KBM-7 (cell line): ENCODE measurements around the gene RWDD4.
"Not testable (repeated sequence)": the region's sequence is repeated elsewhere in the genome, so short reads cannot be mapped to it uniquely, and the experiment has no call there.

ENCODE experiments used
- DNase-seq: peaks from one replicate; pipeline ENCODE4 v3.0.0-alpha.2; 2015
- in situ Hi-C: fragments of 300-500 bp; cut with MboI; formaldehyde crosslinking; loops from 2 replicates; pipeline ENCODE4 v1.14.3; 2020; ENCODE audit warnings: low sequenced_read_pairs, low pct_unique_long_range_greater_than_20kb, mixed read lengths

RWDD4 gene

DNA sequence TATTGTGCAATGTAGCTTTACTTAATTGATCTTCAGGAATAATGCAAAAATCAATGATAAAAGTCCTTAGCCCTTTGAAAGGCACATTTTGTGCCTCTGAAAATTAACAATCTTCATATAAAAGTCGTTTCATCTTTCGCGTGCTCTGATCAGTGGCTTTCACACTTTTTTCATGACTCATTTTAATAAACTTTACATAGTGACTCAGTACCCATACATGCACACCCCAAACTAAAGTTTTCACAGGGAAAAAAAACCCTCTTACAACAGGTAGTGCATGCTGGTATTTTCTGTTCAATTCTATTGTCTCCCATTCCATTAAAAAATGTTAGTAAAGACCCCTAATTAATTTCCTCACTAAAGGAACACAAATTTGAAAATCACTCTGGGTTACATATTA is 21.5 kb downstream of the RWDD4 start:
- in situ Hi-C loops: no loop called here
- no peak for DNase-seq

DNA sequence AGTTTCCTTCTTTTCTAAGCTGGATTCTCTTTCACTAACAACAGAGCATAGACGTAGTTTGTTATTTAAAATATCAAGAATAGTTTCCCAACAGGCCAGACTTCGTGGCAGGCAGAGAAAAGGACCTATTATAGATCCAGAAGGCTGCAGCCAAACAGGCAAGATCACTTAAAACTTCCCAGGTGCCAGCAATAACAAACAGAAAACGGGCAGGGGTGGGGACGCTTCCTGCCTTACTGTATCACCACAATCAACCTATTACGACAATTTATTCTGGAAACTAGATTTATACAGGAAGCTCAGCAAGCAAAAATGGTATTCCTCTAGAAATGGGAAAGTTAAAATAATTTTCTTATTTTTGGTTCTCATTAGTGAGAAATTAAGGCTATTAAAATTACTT is 22.1 kb downstream of the RWDD4 start:
- in situ Hi-C loops: no loop called here
- no peak for DNase-seq

DNA sequence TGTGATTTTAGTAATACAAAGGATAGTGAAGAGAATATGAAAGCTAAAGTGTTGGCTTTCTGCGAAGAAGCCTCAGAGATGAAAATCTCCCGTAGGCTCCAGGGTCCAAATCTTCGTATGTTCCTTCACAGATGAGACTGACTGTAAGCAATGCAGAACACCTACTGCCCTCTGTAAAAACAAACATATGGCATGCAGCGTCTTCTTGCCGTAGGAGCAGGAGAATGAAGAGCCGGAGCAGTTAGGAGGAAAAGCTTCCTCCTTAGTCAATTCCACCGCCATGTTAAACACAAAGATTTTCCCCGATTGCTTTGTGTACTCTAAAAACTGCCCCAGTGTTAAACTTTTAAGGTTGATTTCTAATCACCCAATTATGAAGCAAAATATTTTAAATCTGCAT is 22.5 kb downstream of the RWDD4 start:
- DNase-seq: no peak
- in situ Hi-C loops: no loop called here

DNA sequence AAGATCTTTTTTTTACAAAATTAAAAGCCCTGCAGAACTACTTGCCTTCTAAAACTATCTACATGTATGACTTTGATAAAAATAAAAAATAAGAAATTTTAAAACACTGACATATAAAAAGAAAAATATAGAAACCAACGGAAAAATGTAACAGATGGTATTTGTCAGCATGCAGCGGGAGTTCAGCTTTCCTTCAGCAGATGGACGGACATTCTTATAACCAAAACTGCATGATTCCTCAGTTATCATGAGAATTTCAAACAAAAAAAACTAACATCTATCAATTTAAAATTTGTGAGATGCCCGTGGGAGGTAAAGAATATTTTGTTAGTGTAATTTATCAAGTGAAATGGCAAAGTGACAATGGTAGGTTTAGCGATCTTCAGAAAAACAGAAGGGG is 23.2 kb downstream of the RWDD4 start:
- DNase-seq: no peak
- in situ Hi-C loops: no loop called here

DNA sequence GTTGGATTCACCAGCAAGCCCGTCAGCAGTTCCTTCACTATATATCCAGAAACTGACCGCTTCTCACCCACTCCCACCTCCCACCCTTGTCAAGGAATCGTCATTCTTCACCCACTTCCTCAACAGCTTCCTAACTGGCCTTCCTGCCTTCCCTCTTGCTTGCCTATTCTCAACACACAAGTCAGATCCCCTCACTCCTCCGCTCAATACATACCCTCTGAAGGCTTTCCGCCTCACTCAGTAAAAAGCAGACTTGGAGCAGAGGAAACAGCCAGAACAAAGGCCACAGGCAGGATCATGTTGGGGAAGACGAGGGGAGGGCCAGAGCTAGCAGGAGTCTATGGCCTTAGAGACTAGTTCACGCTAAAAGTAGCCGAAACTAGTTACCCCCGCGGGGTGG is 23.7 kb downstream of the RWDD4 start:
- no peak for DNase-seq
- in situ Hi-C loops: no loop called here

DNA sequence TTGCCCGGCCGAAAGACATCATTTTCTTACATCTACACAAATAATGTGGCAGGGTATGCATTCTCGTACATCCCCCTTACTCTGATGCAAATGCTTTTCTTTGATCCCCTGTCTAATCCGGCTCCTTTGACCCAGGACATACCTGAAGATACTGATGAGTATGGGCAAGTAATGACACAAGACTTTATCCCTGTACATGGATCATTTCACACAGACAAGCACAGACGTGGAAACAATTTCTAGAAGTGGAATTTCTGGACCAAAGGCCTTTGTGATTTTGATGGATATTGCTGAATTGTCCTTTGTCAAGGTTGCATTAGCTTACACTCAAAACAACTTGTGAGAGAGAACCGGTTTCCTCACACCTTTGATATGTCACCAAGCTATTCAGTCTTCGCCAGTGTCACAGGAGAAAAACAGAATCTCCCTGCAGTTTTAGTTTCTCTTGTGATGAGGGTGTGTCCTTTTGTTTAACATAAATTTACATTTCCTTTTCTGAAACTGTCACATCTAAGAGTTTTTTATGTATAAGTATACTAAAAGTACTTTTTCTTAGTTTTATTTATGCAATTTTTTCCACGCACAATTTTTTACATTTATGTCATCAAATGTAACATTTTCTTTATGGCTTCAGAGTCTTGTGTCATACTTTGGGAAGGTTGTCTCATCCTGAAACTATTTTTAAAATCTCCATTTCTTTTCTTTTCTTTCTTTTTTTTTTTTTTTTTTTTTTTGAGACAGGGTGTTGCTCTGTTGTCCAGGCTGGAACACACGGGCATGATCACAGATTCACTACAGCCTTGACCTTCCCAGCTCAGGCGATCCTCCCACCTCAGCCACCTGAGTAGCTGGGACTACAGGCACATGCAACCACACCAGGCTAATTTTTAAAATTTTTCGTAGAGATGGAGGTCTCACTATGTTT is 25.2 kb downstream of the RWDD4 start:
- in situ Hi-C loops: no loop called here
- DNase-seq: no peak

DNA sequence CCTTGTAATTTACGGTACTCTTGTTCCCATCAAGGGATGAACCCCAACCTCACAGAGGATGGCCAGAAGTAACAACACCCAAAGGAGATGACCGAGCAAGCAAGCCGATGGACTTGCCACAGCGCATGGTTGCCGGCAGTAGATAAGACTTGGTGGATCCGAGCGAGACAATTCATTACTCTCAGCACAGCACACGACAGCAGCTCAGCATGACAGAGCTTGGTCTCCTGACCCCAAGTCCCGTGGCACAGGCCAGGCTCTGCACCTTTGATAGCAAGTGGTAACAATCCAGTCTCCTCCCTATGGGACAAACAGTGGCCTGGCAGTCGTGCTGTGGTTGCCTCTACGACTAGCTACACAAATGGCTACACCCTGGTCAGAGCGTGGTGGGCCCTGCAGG is 26.3 kb downstream of the RWDD4 start:
- no peak for DNase-seq
- in situ Hi-C loops: no loop called here

DNA sequence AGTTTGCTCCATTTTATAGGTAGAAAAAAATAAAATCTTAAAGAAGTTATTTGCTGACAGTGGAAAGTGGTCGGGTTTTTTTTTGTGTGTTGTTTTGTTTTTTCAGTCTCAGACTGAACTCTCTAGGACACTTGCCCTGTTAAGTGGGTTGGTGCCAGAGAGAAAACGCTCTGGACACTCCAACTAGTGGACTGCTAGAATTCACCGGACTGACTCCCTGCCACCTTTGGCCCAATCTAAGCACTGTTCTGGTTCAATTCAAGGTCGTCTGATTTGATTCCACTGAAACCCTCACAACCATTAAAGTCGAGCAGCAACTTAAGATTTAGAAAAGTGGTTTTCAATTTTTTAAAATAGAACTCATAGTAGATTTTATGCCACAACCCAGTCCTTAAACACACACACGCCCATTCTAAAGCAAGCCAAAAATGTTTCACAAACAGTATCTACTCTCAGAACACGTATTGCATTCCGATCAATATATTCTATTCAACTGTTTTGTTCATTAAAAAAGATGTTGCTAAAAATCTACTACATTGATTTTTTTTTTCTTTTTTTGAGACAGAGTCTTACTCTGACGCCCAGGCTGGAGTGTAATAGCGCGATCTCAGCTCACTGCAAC is 27.3 kb downstream of the RWDD4 start:
- in situ Hi-C loops: no loop called here
- DNase-seq: no peak

DNA sequence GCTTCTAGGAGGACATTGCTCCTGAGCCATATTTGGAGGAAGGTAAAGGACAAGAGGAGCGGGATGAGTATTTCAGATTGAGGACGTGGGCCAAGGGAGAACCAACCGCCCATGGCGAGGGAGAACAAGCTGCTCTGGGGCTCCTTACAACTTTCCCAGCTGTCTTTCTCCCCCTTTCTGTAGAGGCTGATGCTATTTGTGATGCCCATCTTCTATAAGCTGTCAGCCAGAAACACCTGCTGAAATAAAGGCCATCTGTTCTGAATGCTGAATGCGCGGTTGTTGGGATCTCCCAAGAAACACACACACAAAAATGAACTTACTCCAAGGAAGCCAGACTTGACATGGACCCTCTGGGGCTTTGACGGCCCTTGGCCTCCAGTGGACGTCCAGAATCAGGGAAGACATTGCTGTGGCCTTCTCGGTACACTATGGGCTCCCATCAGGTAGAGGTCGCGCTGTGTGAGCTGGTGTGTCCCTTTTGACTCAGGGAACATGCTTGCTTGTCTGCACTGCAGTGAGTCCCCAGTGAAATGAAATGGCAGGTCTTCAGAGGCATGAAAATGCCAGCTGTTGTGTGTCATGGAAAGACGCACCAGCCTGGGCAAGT is 30.9 kb downstream of the RWDD4 start:
- no peak for DNase-seq
- in situ Hi-C loops: no loop called here

DNA sequence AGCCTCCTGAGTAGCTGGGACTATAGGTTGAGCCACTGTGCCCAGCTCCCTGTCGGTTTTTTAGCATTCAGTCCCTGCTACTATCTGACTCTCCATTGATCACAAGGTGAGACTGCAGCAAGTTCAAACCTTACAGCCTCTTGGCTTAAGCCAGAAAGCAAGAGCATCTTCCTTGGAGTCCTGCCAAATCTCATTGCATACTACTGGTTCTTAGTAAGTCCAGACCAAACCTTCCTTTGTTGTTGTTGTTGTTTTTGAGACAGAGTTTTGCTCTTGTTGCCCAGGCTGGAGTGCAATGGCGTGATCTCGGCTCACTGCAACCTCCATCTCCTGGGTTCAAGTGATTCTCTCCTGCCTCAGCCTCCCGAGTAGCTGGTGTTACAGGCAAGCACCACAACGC is 31.7 kb downstream of the RWDD4 start:
- in situ Hi-C loops, DNase-seq: not testable (repeated sequence)

DNA sequence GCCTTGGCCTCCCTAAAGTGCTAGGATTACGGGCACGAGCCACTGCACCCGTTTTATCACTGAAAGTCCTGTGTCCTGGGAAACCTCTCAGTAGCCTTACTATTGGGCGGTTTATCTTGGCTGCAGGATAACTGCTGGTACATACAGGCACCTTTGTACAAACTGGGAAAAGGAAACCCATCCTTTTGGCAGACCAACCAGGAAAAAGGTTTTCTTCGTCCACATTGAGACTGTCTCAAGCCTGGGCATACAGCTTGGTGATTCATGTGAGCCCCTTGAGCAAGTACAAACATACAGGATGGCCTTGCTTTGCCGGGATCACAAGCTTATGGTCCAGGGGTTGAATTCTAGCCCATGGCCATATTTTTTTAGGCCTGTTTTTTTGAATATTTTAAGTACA is 32.8 kb downstream of the RWDD4 start:
- in situ Hi-C loops: no loop called here
- no peak for DNase-seq

DNA sequence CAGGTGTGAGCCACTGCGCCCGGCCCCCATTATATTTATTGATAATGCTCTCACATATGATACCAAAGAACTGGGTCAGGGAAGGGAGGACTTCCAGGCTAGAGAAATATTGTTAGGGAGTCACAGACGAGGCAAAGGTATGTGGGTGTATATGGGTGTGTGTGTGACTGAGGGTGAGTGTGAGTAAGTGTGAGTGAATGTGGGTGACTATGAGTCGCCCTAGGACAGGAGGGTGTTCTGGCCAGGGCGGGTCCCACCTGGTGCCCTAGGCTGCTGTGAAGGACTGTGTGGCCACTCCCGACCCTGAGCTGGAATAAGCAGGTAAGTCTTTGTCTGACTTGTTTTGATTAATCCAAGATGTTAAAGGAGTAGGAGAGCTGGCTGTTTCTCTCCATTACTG is 34.4 kb downstream of the RWDD4 start:
- DNase-seq: no peak
- in situ Hi-C loops: no loop called here

DNA sequence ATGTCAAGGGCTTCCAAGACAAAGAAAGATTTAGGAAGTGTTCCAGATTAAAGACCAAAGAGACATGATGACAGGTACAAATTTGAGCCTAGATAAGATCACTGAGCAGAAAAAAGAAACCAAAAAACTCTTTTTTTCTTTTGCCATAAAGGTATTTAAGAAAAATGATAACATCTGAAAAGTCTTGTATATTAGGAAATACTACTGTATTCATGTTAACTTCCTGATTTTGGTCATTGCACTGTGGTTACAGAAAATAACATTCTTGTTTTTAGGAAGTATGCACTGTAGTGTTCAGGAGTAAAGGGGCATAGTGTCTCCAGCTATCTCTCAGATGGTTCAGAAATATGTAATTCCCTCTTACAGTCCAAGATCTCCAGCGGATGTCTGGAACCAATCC is 37.1 kb downstream of the RWDD4 start:
- peak; percentile 63 for DNase-seq

DNA sequence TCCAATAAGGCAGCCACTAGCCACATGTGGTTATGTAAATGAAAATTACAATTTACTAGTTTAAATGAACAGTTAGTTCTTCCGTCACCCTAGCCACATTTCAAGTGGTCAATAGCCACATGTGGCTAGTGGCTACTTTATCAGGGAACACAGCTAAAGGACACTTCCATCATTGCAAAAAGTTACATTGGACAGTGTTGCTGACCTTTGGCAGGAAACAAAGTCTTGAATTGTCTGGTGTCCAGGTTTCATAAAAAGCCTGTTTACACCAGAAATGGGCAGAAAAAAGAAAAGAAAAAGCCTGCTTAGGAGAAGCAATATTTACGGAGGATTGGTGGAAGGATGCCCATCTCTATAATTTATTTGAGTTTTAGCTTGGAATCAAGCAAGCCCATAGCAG is 38.6 kb downstream of the RWDD4 start:
- DNase-seq: no peak
- in situ Hi-C loops: no loop called here

More for the DNA sequence above, 37.1 kb downstream of the RWDD4 start:
- in situ Hi-C loops: no loop called here

DNA sequence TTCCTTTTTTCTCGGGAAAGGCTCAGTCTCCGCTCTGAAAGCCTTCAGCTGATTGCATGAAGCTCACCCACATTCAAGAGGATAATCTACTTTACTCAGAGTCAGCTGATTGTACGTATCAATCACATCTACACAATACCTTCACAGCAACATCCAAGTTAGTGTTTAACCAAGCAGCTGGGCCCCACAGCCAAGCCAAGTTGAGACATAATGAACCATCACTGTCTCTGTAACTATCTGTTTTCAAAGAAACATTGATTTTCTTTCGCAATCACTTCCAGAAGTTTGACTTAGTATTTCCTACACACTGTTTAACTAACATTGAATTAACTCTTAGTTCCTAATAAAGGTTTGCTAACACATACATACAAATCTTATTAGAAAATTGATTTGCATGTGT is 40.3 kb downstream of the RWDD4 start:
- in situ Hi-C loops: no loop called here
- DNase-seq: no peak

DNA sequence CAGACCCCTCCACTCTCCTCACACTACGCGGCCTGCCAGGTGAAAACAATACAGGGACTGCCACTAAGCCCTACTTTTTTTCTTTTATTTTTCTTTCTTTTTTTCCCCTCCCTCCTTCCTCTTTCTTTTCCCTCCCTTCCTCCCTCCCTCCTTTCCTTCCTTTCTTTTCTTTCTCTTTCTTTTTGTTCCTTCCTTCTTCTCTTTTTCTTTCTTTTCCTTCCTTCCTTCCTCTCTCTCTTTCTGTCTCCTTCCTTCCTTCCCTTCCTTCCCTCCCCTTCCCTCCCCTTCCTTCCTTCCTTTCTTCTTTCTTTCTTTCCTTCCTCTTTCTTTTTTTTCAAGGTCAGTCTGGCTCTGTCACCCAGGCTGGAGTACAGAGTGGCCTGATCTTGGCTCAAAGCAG is 41.9 kb downstream of the RWDD4 start:
- DNase-seq: no peak
- in situ Hi-C loops: no loop called here

DNA sequence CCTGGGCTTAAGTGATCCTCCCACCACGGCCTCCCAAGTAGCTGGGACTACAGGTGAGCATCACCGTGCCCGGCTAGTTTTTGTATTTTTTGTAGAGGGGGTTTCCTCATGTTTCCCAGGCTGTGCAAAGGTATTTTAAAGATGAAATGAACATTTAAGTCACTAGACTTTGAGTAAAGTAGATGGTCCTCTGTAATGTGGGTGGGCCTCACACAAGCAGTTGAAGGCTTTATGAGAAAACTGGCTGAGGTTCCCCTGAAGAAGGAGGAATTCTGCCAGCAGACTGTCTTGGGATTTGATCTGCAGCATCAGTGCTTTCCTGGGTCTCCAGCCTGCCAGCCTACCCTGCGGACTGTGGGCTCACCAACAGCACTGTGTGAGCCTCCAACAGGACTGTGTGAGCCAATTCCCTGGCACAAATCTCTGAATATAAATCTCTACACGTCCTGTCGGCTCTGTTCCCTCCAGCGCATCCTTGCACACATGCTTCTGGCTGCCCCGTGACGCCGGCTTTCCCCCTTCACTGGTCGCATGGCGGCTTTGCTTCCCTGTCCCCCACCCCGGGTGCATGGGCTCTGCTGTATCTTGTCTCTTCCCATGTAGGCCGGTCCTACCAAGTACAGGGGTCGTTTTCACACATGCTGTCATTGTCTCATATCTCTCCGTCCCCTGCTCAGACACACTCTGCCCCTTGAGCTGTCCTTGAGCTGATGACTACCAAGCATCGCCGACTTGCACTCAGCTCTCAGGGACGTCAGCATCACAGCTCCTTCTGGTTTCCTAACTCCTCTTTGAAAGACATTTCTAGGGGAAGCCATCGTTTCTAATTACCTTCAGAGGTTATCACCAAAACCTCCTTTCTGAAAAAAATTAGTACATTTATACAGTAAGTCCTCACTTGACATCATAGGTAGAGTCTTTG is 46.4 kb downstream of the RWDD4 start:
- DNase-seq: no peak
- in situ Hi-C loops: no loop called here

DNA sequence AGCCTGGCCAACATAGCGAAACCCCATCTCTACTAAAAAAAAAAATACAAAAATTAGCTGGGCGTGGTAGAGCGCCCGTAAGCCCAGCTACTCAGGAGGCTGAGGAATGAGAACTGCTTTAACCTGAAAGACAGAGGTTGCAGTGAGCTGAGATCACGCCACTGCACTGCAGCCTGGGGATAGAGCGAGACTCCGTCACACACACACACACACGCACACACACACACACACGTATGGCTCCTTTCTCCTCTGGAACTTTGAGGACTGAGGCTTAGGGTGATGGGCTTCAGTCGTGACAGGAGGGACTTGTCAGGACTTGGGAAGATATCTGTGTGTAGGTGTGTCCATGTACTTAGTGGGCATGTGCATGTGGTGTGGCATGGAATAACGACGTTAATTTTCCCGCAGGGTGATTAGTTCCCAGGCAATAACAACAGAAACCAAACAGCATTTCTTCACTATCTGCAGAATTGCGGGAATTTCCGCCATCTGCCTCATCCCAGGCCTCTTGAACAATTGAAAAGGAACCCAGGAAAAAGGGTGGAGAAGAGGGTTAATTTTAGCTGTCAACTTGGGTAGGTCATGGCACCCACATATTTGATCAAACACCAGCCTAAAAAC is 47.7 kb downstream of the RWDD4 start:
- no peak for DNase-seq
- in situ Hi-C loops: no loop called here

DNA sequence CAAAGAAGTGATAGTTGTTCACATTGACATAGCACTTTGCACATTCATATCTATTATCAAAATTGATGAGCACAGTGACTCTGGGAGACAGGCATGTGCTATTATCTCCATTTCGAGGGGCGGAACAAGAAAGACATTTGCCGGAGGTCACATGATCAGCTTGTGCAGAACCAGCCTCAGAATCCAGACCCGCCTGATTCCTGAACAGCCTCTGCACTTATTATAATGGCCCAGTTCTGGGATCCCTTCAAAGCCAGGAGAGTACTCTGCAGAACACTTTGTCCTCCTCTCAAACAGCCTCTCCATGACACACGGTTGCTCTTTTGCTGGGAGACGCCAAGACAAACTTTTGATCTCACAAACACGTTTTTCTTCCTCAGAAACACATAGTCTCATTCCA is 48.4 kb downstream of the RWDD4 start:
- no peak for DNase-seq
- in situ Hi-C loops: no loop called here
